Kidney capillary endothelial cell (primary cell): ENCODE data around the gene PSMB11.
"Not testable (repeated sequence)": the region's sequence is repeated elsewhere in the genome, so short reads cannot be mapped to it uniquely, and the experiment has no call there.

ENCODE experiments used
- DNase-seq: peaks from one replicate; pipeline ENCODE4 v3.0.0-alpha.2; 2018; ENCODE audit warnings: low spot score

PSMB11 gene

GRCh38 chr14:23042162-23042965 is at the start of gene PSMB11:
PSMB11 (plus strand) TSS chr14:23042212; CDS start chr14:23042226, 14 bp downstream.
- DNase-seq = no peak

- DNase-seq = no peak
Measured at GRCh38 chr14:22993517-22993916, 48.5 kb upstream of the PSMB11 start.

GRCh38 chr14:22994762-22995275 is 47.2 kb upstream of the PSMB11 start:
- no peak for DNase-seq

- DNase-seq = no peak
Measured at GRCh38 chr14:22995889-22996625, 46.0 kb upstream of the PSMB11 start.

- no peak for DNase-seq
Measured at GRCh38 chr14:22996768-22997654, 45.0 kb upstream of the PSMB11 start.

GRCh38 chr14:22997676-22998323 is 44.2 kb upstream of the PSMB11 start:
- no peak for DNase-seq

- no peak for DNase-seq
Measured at GRCh38 chr14:22998329-22999012, 43.5 kb upstream of the PSMB11 start.

- DNase-seq = no peak
Measured at GRCh38 chr14:23000860-23001259, 41.2 kb upstream of the PSMB11 start.

GRCh38 chr14:23002592-23002991 is 39.4 kb upstream of the PSMB11 start:
- DNase-seq = no peak

- not testable (repeated sequence) for DNase-seq
Measured at GRCh38 chr14:23004274-23004673, 37.7 kb upstream of the PSMB11 start.

- no peak for DNase-seq
Measured at GRCh38 chr14:23005451-23006187, 36.4 kb upstream of the PSMB11 start.

GRCh38 chr14:23006188-23006534 is 35.9 kb upstream of the PSMB11 start:
- no peak for DNase-seq

- peak; percentile 97 for DNase-seq
Measured at GRCh38 chr14:23006544-23007419, 35.2 kb upstream of the PSMB11 start.

GRCh38 chr14:23008831-23009230 is 33.2 kb upstream of the PSMB11 start:
- no peak for DNase-seq

- DNase-seq = no peak
Measured at GRCh38 chr14:23009483-23009938, 32.5 kb upstream of the PSMB11 start.

GRCh38 chr14:23009939-23010726 is 31.9 kb upstream of the PSMB11 start, which contains the start of gene C14orf93:
C14orf93 (minus strand) TSS chr14:23010143; CDS start chr14:22999023, 11,120 bp downstream.
- peak; percentile 57 for DNase-seq

GRCh38 chr14:23013054-23013748 is 28.8 kb upstream of the PSMB11 start:
- no peak for DNase-seq

- DNase-seq = not testable (repeated sequence)
Measured at GRCh38 chr14:23013749-23014054, 28.3 kb upstream of the PSMB11 start.
